ENCODE results near the gene ST6GALNAC3. TPM values are rescaled to one million over a fixed set of nuclear protein-coding genes. Genes with fewer than 3 reads are reported as not detected.

The ST6GALNAC3 gene
- polyA plus RNA-seq, 1 donor (not counting 4 experiments of a cell fraction or from before 2014, with no cell fraction given): 0.08 TPM

DNA sequence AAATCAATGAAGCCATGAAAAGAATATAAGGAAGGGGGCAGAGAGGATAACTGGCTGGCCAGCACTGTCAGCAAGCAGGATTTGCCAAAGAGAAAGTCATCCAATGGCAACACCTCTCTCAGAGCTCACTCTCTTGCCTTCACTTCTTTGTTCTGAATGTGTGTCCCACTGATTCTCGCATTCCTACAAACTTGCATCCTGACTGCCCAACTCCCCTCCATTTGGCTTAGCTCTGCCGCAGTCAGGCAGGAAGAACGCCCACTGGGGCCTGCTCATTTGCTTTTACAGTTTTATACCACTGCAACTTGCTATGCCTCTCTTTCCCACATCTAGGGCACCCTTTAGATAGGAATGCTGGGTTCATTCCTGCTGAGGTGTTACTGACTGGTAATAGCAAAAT, 428.6 kb downstream of the ST6GALNAC3 start:
- no peak overlapping the region for H3K4me3 ChIP-seq (ENCODE audit: control insufficient read depth in 2 of 3, extremely low read depth in 1 of 3, insufficient read depth in 2 of 3, low read depth in 1 of 3, low read length in 3 of 3)
- H3K9ac ChIP-seq (ENCODE audit: control insufficient read depth, extremely low read depth, insufficient read depth, low read length): no peak overlapping the region
- no peak for DNase-seq (ENCODE audit: low read depth, low spot score)
- no peaks in the 10 kb centered on the region for H4K20me1 ChIP-seq (ENCODE audit: control insufficient read depth, extremely low read depth, insufficient read depth, low read length)
- H2AFZ ChIP-seq (ENCODE audit: control insufficient read depth, low read length): no peak overlapping the region
- no peaks in the 10 kb centered on the region for H3K36me3 ChIP-seq (ENCODE audit: control insufficient read depth in 2 of 2, extremely low read depth in 1 of 2, insufficient read depth in 2 of 2, low read length in 2 of 2)
- dilution Hi-C loops (cut with MboI; ENCODE audit: extremely low pct_ligation_motif_present, low sequenced_read_pairs): no loop called here
- no peak for FAIRE-seq
- TF ChIP-seq, protein P1, sequence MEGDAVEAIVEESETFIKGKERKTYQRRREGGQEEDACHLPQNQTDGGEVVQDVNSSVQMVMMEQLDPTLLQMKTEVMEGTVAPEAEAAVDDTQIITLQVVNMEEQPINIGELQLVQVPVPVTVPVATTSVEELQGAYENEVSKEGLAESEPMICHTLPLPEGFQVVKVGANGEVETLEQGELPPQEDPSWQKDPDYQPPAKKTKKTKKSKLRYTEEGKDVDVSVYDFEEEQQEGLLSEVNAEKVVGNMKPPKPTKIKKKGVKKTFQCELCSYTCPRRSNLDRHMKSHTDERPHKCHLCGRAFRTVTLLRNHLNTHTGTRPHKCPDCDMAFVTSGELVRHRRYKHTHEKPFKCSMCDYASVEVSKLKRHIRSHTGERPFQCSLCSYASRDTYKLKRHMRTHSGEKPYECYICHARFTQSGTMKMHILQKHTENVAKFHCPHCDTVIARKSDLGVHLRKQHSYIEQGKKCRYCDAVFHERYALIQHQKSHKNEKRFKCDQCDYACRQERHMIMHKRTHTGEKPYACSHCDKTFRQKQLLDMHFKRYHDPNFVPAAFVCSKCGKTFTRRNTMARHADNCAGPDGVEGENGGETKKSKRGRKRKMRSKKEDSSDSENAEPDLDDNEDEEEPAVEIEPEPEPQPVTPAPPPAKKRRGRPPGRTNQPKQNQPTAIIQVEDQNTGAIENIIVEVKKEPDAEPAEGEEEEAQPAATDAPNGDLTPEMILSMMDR (optimal IDR thresholded peaks at IDR 0.05 in 1 of 3, IDR thresholded peaks at IDR 0.05 in 1 of 3, conservative IDR thresholded peaks at IDR 0.05 in 1 of 3; ENCODE audit: extremely low read depth in 1 of 3, insufficient read depth in 2 of 3, low read length in 3 of 3): no peak
- TF ChIP-seq EZH2 (IDR thresholded peaks at IDR 0.05; ENCODE audit: low read length): no peak
- H3K4me1 ChIP-seq (ENCODE audit: control insufficient read depth, extremely low read depth, insufficient read depth, low read length): no peaks in the 10 kb centered on the region
- H3K79me2 ChIP-seq (ENCODE audit: control insufficient read depth, insufficient read depth, low read length): no peaks in the 10 kb centered on the region
- no peaks in the 10 kb centered on the region for H3K9me3 ChIP-seq (ENCODE audit: control insufficient read depth, low read depth, low read length)
- no peak overlapping the region for H3K4me2 ChIP-seq (ENCODE audit: control insufficient read depth, extremely low read depth, insufficient read depth, low read depth, low read length)
- H3K9me1 ChIP-seq (ENCODE audit: control insufficient read depth, extremely low read depth, insufficient read depth, low read length): no peaks in the 10 kb centered on the region
- H3K27ac ChIP-seq (ENCODE audit: control insufficient read depth, insufficient read depth, low read length): no peak overlapping the region
- H3K27me3 ChIP-seq (ENCODE audit: control insufficient read depth, extremely low read depth, insufficient read depth, low read length): no peaks in the 10 kb centered on the region

DNA sequence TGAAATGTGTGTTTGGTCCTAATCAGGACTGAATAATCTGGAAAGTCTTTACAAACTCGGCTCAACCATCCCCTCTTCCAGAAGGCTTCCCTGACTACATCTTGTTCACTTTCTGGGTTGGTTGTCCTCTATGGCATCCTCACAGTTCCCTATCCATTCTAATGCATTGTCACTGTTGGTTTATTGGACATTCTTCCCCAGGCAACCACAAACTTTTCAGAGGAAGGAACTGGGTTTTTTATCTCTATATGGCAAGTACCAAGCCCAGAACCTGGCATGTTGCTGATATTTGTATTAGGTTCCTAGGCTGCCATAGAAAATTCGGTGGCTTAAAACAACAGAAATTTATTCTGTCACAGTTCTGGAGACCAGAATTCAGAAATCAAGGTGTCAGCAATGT, 429.2 kb downstream of the ST6GALNAC3 start:
- dilution Hi-C loops (cut with MboI; ENCODE audit: extremely low pct_ligation_motif_present, low sequenced_read_pairs): no loop called here
- FAIRE-seq: no peak

More for the DNA sequence above, 429.2 kb downstream of the ST6GALNAC3 start:
- Histone ChIP-seq H3K9me1 (ENCODE audit: control insufficient read depth, extremely low read depth, insufficient read depth, low read length) (no peaks in the 10 kb centered on the region), H3K4me2 (ENCODE audit: control insufficient read depth, extremely low read depth, insufficient read depth, low read depth, low read length) (no peak overlapping the region), H3K36me3 (ENCODE audit: control insufficient read depth in 2 of 2, extremely low read depth in 1 of 2, insufficient read depth in 2 of 2, low read length in 2 of 2) (no peaks in the 10 kb centered on the region), H3K27me3 (ENCODE audit: control insufficient read depth, extremely low read depth, insufficient read depth, low read length) (no peaks in the 10 kb centered on the region), H3K4me1 (ENCODE audit: control insufficient read depth, extremely low read depth, insufficient read depth, low read length) (no peaks in the 10 kb centered on the region), H2AFZ (ENCODE audit: control insufficient read depth, low read length) (no peak overlapping the region), H3K9ac (ENCODE audit: control insufficient read depth, extremely low read depth, insufficient read depth, low read length) (no peak overlapping the region), H3K4me3 (ENCODE audit: control insufficient read depth in 2 of 3, extremely low read depth in 1 of 3, insufficient read depth in 2 of 3, low read depth in 1 of 3, low read length in 3 of 3) (no peak overlapping the region), H3K27ac (ENCODE audit: control insufficient read depth, insufficient read depth, low read length) (no peak overlapping the region), H4K20me1 (ENCODE audit: control insufficient read depth, extremely low read depth, insufficient read depth, low read length) (no peaks in the 10 kb centered on the region), H3K79me2 (ENCODE audit: control insufficient read depth, insufficient read depth, low read length) (no peaks in the 10 kb centered on the region), H3K9me3 (ENCODE audit: control insufficient read depth, low read depth, low read length) (no peaks in the 10 kb centered on the region)
- DNase-seq (ENCODE audit: low read depth, low spot score): no peak
- no peak for TF ChIP-seq EZH2 (IDR thresholded peaks at IDR 0.05; ENCODE audit: low read length)
- TF ChIP-seq, protein P1 (optimal IDR thresholded peaks at IDR 0.05 in 1 of 3, IDR thresholded peaks at IDR 0.05 in 1 of 3, conservative IDR thresholded peaks at IDR 0.05 in 1 of 3; ENCODE audit: extremely low read depth in 1 of 3, insufficient read depth in 2 of 3, low read length in 3 of 3): no peak

All from keratinocyte (primary cell).